ENCODE data around the gene RAD1.
"Not testable (repeated sequence)": the region's sequence is repeated elsewhere in the genome, so short reads cannot be mapped to it uniquely, and the experiment has no call there.

Gene RAD1

DNA sequence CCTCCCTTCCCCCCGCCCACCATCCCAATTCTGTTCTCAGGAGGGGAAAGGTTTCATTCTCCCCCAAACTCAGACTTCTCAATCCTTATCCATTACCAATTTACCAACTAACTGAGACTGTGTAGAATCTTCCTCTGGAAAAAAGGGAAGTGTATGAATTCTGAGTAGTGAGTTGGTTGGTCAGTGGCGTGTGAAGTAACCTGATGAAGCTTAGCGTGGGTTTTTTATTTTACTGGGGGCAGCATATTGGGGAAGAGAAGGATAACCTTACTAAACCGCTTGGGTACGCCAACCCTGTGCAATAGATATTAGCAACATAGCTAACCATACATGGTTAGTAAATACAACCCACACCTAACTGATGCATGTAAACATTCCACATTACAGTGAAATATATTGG, 13.0 kb upstream of the RAD1 start:
- in situ Hi-C loops (cut with HindIII; ENCODE audit: low sequenced_read_pairs) = no loop called here
- DNase-seq (ENCODE audit: low read depth, low spot score) = no peak
- H3K4me3 ChIP-seq (ENCODE audit: low read depth, low read length) = no peak overlapping the region
- TF ChIP-seq, protein P1, sequence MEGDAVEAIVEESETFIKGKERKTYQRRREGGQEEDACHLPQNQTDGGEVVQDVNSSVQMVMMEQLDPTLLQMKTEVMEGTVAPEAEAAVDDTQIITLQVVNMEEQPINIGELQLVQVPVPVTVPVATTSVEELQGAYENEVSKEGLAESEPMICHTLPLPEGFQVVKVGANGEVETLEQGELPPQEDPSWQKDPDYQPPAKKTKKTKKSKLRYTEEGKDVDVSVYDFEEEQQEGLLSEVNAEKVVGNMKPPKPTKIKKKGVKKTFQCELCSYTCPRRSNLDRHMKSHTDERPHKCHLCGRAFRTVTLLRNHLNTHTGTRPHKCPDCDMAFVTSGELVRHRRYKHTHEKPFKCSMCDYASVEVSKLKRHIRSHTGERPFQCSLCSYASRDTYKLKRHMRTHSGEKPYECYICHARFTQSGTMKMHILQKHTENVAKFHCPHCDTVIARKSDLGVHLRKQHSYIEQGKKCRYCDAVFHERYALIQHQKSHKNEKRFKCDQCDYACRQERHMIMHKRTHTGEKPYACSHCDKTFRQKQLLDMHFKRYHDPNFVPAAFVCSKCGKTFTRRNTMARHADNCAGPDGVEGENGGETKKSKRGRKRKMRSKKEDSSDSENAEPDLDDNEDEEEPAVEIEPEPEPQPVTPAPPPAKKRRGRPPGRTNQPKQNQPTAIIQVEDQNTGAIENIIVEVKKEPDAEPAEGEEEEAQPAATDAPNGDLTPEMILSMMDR (IDR thresholded peaks at IDR 0.05; ENCODE audit: low read depth, low read length) = no peak

DNA sequence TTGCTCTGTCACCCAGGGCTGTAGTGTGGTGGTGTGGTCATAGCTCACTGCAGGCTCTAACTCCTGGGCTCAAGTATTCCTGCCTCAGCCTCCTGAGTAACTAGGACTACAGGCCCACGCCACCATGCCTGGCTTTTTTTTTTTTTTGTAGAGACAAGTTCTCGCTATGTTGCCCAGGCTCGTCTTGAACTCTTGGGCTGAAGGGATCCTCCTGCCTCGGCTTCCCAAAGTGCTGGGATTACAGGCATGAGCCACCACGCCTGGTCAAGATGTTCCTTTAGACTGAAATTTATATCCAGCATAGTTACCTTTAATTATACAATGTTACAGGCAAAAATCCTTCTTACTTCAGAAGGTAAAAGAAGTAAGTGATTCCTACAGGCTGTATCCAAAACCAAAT, 12.5 kb upstream of the RAD1 start:
- in situ Hi-C loops (cut with HindIII; ENCODE audit: low sequenced_read_pairs) = no loop called here
- TF ChIP-seq, protein P1 (IDR thresholded peaks at IDR 0.05; ENCODE audit: low read depth, low read length) = no peak
- DNase-seq (ENCODE audit: low read depth, low spot score) = no peak
- no peak overlapping the region for H3K4me3 ChIP-seq (ENCODE audit: low read depth, low read length)

- H3K4me3 ChIP-seq (ENCODE audit: low read depth, low read length) = no peak overlapping the region
- TF ChIP-seq, protein P1 (IDR thresholded peaks at IDR 0.05; ENCODE audit: low read depth, low read length) = no peak
- in situ Hi-C loops (cut with HindIII; ENCODE audit: low sequenced_read_pairs) = no loop called here
- DNase-seq (ENCODE audit: low read depth, low spot score) = no peak
Measured at GRCh38 chr5:34926318-34926888, 11.1 kb upstream of the RAD1 start.

DNA sequence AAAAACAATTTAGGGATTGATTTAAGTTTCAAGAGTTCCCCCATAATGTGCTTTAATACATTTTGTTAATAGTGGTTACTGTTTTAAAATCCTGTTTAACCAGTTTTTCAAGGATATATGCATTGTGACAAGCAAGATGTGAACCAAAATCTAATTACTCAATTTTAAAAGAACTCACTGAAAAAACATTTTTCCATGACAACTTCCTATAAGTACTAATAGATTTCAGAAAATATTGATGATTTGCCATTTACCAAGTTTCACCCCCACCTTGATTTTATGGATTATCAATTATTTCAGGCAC, 9.1 kb upstream of the RAD1 start:
- no peak overlapping the region for H3K4me3 ChIP-seq (ENCODE audit: low read depth, low read length)
- TF ChIP-seq, protein P1 (IDR thresholded peaks at IDR 0.05; ENCODE audit: low read depth, low read length) = no peak
- no peak for DNase-seq (ENCODE audit: low read depth, low spot score)
- in situ Hi-C loops (cut with HindIII; ENCODE audit: low sequenced_read_pairs) = no loop called here

DNA sequence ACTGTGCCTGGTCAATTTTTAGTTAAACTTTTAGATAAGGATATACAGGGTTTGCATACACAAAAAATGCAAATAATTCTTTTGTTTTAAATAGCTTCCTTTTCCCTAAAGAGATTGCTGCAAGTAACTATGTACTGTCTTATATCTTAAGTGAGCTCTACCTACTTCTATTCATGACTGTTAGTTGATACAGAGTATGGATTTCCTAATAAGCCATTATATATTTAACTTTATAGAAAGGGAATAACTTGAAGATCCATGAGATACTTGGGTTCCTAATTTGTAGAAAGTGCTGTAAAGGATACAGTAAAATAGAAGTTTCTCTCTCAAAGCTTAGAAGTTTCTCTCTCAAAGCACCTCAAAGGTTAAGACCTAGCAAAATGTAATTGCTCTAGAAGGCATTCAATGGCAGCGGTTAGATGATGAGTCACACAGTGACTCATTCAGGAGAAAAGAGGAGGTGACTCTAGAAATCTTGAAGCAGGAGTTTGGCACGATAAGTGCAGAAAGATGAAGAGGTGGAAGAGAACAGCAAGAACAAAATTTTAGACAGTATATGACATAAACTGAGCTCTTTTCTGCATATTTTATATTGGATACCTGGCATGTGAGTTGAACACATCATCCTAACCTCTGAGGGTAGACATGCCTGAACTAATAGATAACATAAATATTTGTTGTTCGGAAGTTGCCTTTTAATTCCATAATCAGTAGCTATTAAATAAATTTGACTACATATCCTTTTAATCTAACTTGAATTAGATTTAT, 8.6 kb upstream of the RAD1 start:
- peak; percentile 94 for DNase-seq (ENCODE audit: low read depth, low spot score)
- TF ChIP-seq, protein P1 (IDR thresholded peaks at IDR 0.05; ENCODE audit: low read depth, low read length) = no peak

DNA sequence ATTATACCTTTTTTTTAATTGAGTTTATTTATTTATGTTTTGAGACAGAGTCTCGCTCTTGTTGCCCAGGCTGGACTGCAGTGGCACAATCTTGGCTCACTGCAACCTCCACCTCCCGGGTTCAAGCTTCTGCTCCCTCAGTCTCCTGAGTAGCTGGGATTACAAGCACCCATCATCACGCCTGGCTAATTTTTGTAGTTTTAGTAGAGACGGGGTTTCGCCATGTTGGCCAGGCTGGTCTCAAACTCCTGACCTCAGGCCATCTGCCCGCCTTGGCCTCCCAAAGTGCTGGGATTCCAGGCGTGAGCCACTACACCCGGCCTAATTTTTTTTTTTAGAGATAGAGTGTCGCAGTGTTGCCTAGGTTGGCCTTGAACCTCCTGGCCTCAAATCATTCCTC, 8.0 kb upstream of the RAD1 start:
- DNase-seq (ENCODE audit: low read depth, low spot score); in situ Hi-C loops (cut with HindIII; ENCODE audit: low sequenced_read_pairs); H3K4me3 ChIP-seq (ENCODE audit: low read depth, low read length): not testable (repeated sequence)

More for the DNA sequence above, 8.6 kb upstream of the RAD1 start:
- no peak overlapping the region for H3K4me3 ChIP-seq (ENCODE audit: low read depth, low read length)
- in situ Hi-C loops (cut with HindIII; ENCODE audit: low sequenced_read_pairs) = no loop called here

GRCh38 chr5:34919077-34919476, 3.8 kb upstream of the RAD1 start:
- no peak overlapping the region for H3K4me3 ChIP-seq (ENCODE audit: low read depth, low read length)
- in situ Hi-C loops (cut with HindIII; ENCODE audit: low sequenced_read_pairs) = no loop called here
- TF ChIP-seq, protein P1 (IDR thresholded peaks at IDR 0.05; ENCODE audit: low read depth, low read length) = no peak
- DNase-seq (ENCODE audit: low read depth, low spot score) = no peak

Data from astrocyte of the spinal cord (primary cell).